PC-3 (cell line): Measurements from ENCODE around the gene TRIM60.
"Not testable (repeated sequence)": the region's sequence is repeated elsewhere in the genome, so short reads cannot be mapped to it uniquely, and the experiment has no call there.

Experiments
- EZH2 ChIP-seq: fragments of 300-600 bp; sonication (generic); IDR thresholded peaks from one replicate; pipeline ENCODE4 v1.6.1; 2017; ENCODE audit warnings: antibody characterized with exemption, mild to moderate bottlenecking, low read length; ENCODE audit not compliant: unreplicated experiment
- EZH2phosphoT487 ChIP-seq: fragments of 300-600 bp; sonication (generic); IDR thresholded peaks from 2 replicates; pipeline ENCODE4 v1.6.1; 2018; ENCODE audit warnings: mild to moderate bottlenecking, antibody characterized with exemption, low read length, borderline replicate concordance
- TF ChIP-seq, protein P1 (sequence below): fragments of 300-600 bp; sonication (generic); conservative IDR thresholded peaks from 2 replicates; pipeline ENCODE4 v1.5.1; 2017; ENCODE audit warnings: antibody characterized with exemption, low read depth, mild to moderate bottlenecking, low read length

DNA sequence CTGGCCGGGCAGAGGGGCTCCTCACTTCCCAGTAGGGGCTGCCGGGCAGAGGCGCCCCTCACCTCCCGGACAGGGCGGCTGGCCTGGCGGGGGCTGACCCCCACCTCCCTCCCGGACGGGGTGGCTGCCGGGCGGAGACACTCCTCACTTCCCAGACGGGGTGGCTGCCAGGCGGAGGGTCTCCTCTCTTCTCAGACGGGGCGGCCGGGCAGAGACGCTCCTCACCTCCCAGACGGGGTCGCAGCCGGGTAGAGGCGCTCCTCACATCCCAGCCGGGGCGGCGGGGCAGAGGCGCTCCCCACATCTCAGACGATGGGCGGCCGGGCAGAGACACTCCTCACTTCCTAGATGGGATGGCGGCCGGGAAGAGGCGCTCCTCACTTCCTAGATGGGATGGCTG is 11.8 kb upstream of the TRIM60 start:
- TF ChIP-seq EZH2, EZH2phosphoT487: not testable (repeated sequence)
- TF ChIP-seq, protein P1, sequence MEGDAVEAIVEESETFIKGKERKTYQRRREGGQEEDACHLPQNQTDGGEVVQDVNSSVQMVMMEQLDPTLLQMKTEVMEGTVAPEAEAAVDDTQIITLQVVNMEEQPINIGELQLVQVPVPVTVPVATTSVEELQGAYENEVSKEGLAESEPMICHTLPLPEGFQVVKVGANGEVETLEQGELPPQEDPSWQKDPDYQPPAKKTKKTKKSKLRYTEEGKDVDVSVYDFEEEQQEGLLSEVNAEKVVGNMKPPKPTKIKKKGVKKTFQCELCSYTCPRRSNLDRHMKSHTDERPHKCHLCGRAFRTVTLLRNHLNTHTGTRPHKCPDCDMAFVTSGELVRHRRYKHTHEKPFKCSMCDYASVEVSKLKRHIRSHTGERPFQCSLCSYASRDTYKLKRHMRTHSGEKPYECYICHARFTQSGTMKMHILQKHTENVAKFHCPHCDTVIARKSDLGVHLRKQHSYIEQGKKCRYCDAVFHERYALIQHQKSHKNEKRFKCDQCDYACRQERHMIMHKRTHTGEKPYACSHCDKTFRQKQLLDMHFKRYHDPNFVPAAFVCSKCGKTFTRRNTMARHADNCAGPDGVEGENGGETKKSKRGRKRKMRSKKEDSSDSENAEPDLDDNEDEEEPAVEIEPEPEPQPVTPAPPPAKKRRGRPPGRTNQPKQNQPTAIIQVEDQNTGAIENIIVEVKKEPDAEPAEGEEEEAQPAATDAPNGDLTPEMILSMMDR = not testable (repeated sequence)
